WTC11 (cell line): ENCODE results near the gene TEX26. TPM values are rescaled to one million over a fixed set of nuclear protein-coding genes. Genes with fewer than 3 reads are reported as not detected.

Experiments
- ATAC-seq: fragments of 200-7000 bp; cut with Tn5 transposase; 2 replicates; pipeline ENCODE4 v1.10.0; 2021; ENCODE audit warnings: mild to moderate bottlenecking, moderate library complexity
- CTCF ChIA-PET: fragments of 300-600 bp; sonication (Branson Sonifier 250); formaldehyde crosslinking; loops from one replicate; lab custom pipeline; 2021; ENCODE audit warnings: antibody characterized with exemption; lab: Charles Lee
- POLR2A ChIA-PET: fragments of 350-600 bp; sonication (Branson Sonifier 250); formaldehyde crosslinking; loops from one replicate; lab custom pipeline; 2021; ENCODE audit warnings: antibody characterized with exemption; lab: Charles Lee
- DNase-seq: peaks from one replicate; pipeline ENCODE4 v3.0.0; 2021; ENCODE audit warnings: low spot score
- H3K27ac Mint-ChIP-seq: 2 replicates; pipeline ENCODE4 v1.8.0; 2021; ENCODE audit warnings: mixed read lengths
- H3K27me3 Mint-ChIP-seq: 2 replicates; pipeline ENCODE4 v1.8.0; 2021; ENCODE audit warnings: low read depth, mild to moderate bottlenecking, moderate library complexity, mixed read lengths
- H3K36me3 Mint-ChIP-seq: 2 replicates; pipeline ENCODE4 v1.8.0; 2021; ENCODE audit warnings: mixed read lengths
- H3K4me1 Mint-ChIP-seq: 2 replicates; pipeline ENCODE4 v1.8.0; 2022; ENCODE audit warnings: mixed read lengths
- H3K4me3 Mint-ChIP-seq: 2 replicates; pipeline ENCODE4 v1.8.0; 2021; ENCODE audit warnings: mild to moderate bottlenecking, moderate library complexity, mixed read lengths
- H3K9me3 Mint-ChIP-seq: 2 replicates; pipeline ENCODE4 v1.8.0; 2021; ENCODE audit warnings: mixed read lengths
- AR ChIP-seq: fragments of 250-450 bp; sonication (Bioruptor Pico); IDR thresholded peaks from 2 replicates; pipeline ENCODE4 v1.9.0; 2021; ENCODE audit warnings: mild to moderate bottlenecking
- ATF3 ChIP-seq: sonication (generic); formaldehyde crosslinking; conservative IDR thresholded peaks from 2 replicates; pipeline ENCODE4 v1.8.1; 2022; ENCODE audit warnings: mild to moderate bottlenecking, missing genetic modification reagents
- FOXJ3 ChIP-seq: sonication (generic); formaldehyde crosslinking; IDR thresholded peaks from 2 replicates; pipeline ENCODE4 v1.9.0; 2021; ENCODE audit warnings: missing genetic modification reagents, mild to moderate bottlenecking, borderline replicate concordance
- FOXK1 ChIP-seq: sonication (generic); formaldehyde crosslinking; IDR thresholded peaks from 2 replicates; pipeline ENCODE4 v1.8.0; 2022; ENCODE audit warnings: mild to moderate bottlenecking, moderate library complexity, missing genetic modification reagents
- FOXP1 ChIP-seq: sonication (generic); formaldehyde crosslinking; IDR thresholded peaks from 2 replicates; pipeline ENCODE4 v1.8.0; 2022; ENCODE audit warnings: missing genetic modification reagents, mild to moderate bottlenecking, moderate library complexity, borderline replicate concordance
- GRHL2 ChIP-seq: fragments of 250-450 bp; sonication (Bioruptor Pico); IDR thresholded peaks from 2 replicates; pipeline ENCODE4 v1.8.0; 2022; ENCODE audit warnings: mild to moderate bottlenecking, moderate library complexity; ENCODE audit not compliant: insufficient replicate concordance, severe bottlenecking
- GTF2I ChIP-seq: fragments of 250-450 bp; sonication (Bioruptor Pico); conservative IDR thresholded peaks from 2 replicates; pipeline ENCODE4 v1.4.0; 2021; ENCODE audit warnings: mild to moderate bottlenecking
- JUN ChIP-seq: sonication (generic); formaldehyde crosslinking; IDR thresholded peaks from 2 replicates; pipeline ENCODE4 v1.8.0; 2023; ENCODE audit warnings: mild to moderate bottlenecking, missing genetic modification reagents
- MAX ChIP-seq: sonication (generic); formaldehyde crosslinking; IDR thresholded peaks from 2 replicates; pipeline ENCODE4 v1.8.0; 2022; ENCODE audit warnings: mild to moderate bottlenecking, missing genetic modification reagents
- MXD4 ChIP-seq: fragments of 250-450 bp; sonication (Bioruptor Pico); IDR thresholded peaks from 2 replicates; pipeline ENCODE4 v1.8.0; 2021; ENCODE audit warnings: mild to moderate bottlenecking, moderate library complexity, borderline replicate concordance
- NFE2L1 ChIP-seq: sonication (generic); formaldehyde crosslinking; IDR thresholded peaks from 2 replicates; pipeline ENCODE4 v1.8.1; 2023; ENCODE audit warnings: missing genetic modification reagents
- NR2C2 ChIP-seq: sonication (generic); formaldehyde crosslinking; IDR thresholded peaks from 2 replicates; pipeline ENCODE4 v1.8.0; 2022; ENCODE audit warnings: mild to moderate bottlenecking, missing genetic modification reagents
- NR3C1 ChIP-seq: sonication (generic); formaldehyde crosslinking; conservative IDR thresholded peaks from 2 replicates; pipeline ENCODE4 v1.8.1; 2023; ENCODE audit warnings: low read depth, mild to moderate bottlenecking, missing genetic modification reagents
- PREB ChIP-seq: sonication (generic); formaldehyde crosslinking; IDR thresholded peaks from 2 replicates; pipeline ENCODE4 v1.8.1; 2022; ENCODE audit warnings: mild to moderate bottlenecking, missing genetic modification reagents, moderate library complexity, borderline replicate concordance
- RORB ChIP-seq: fragments of 250-450 bp; sonication (Bioruptor Pico); IDR thresholded peaks from 2 replicates; pipeline ENCODE4 v1.9.0; 2021; ENCODE audit warnings: mild to moderate bottlenecking
- SMAD3 ChIP-seq: sonication (generic); formaldehyde crosslinking; IDR thresholded peaks from 2 replicates; pipeline ENCODE4 v1.8.0; 2022; ENCODE audit warnings: missing genetic modification reagents, mild to moderate bottlenecking, borderline replicate concordance
- SOX15 ChIP-seq: fragments of 250-450 bp; sonication (Bioruptor Pico); IDR thresholded peaks from 2 replicates; pipeline ENCODE4 v1.9.0; 2021; ENCODE audit warnings: mild to moderate bottlenecking
- ZBTB43 ChIP-seq: sonication (generic); formaldehyde crosslinking; IDR thresholded peaks from 2 replicates; pipeline ENCODE4 v1.8.1; 2023; ENCODE audit warnings: mild to moderate bottlenecking, missing genetic modification reagents
- ZNF317 ChIP-seq: sonication (generic); formaldehyde crosslinking; IDR thresholded peaks from 2 replicates; pipeline ENCODE4 v1.8.1; 2023; ENCODE audit warnings: low read depth, mild to moderate bottlenecking, moderate library complexity, missing genetic modification reagents, borderline replicate concordance
- ZNF416 ChIP-seq: fragments of 250-450 bp; sonication (Bioruptor Pico); IDR thresholded peaks from 2 replicates; pipeline ENCODE4 v1.9.0; 2021; ENCODE audit warnings: mild to moderate bottlenecking, inconsistent platforms
- total RNA-seq: library from RNA; stranded (reverse); gene quantifications from 3 replicates; pipeline ENCODE4 v1.2.3, GENCODE V29; 2021
- TF ChIP-seq, protein P1 (sequence below): sonication (generic); formaldehyde crosslinking; IDR thresholded peaks from 2 replicates; pipeline ENCODE4 v1.8.1; 2022; ENCODE audit warnings: low read depth, mild to moderate bottlenecking, moderate library complexity, missing genetic modification reagents, borderline replicate concordance

The TEX26 gene
- total RNA-seq, 1 experiment from 2014 or later, result not detected

- H3K4me1 Mint-ChIP-seq, result peaks cover 5% of the 10 kb centered on the region; the same call in 1 of the 2 replicates
- H3K27ac Mint-ChIP-seq, result no peak overlapping the region
- H3K9me3 Mint-ChIP-seq, result peaks cover 59% of the 10 kb centered on the region
- no peak for ATAC-seq
- ChIA-PET POLR2A (interaction anchor here (0.6 kb wide), 2 partner anchors 60 to 685 kb away, joined by 3 to 4 read pairs; no protein-coding TSS in a partner anchor), CTCF (interaction anchor here (0.8 to 0.9 kb wide), 2 partner anchors 10 to 30 kb away, joined by 3 read pairs; no protein-coding TSS in a partner anchor)
- no peak for DNase-seq
- peaks cover 24% of the 10 kb centered on the region for H3K36me3 Mint-ChIP-seq
- peaks cover 5% of the 10 kb centered on the region; the same call in 1 of the 2 replicates for H3K27me3 Mint-ChIP-seq
- TF ChIP-seq MAX (no peak), GRHL2 (CRISPR knock-in tag) (no peak), FOXJ3 (CRISPR knock-in tag) (no peak), SMAD3 (CRISPR knock-in tag) (no peak), ATF3 (CRISPR knock-in tag) (no peak), AR (CRISPR knock-in tag) (no peak), ZBTB43 (CRISPR knock-in tag) (no peak), NFE2L1 (CRISPR knock-in tag) (no peak)
- TF ChIP-seq, protein P1, sequence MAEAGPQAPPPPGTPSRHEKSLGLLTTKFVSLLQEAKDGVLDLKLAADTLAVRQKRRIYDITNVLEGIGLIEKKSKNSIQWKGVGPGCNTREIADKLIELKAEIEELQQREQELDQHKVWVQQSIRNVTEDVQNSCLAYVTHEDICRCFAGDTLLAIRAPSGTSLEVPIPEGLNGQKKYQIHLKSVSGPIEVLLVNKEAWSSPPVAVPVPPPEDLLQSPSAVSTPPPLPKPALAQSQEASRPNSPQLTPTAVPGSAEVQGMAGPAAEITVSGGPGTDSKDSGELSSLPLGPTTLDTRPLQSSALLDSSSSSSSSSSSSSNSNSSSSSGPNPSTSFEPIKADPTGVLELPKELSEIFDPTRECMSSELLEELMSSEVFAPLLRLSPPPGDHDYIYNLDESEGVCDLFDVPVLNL, result no peak
- H3K4me3 Mint-ChIP-seq, result no peak overlapping the region
These were observed 33.6 kb downstream of the TEX26 start for GRCh38 chr13:30966101-30966500.

DNA sequence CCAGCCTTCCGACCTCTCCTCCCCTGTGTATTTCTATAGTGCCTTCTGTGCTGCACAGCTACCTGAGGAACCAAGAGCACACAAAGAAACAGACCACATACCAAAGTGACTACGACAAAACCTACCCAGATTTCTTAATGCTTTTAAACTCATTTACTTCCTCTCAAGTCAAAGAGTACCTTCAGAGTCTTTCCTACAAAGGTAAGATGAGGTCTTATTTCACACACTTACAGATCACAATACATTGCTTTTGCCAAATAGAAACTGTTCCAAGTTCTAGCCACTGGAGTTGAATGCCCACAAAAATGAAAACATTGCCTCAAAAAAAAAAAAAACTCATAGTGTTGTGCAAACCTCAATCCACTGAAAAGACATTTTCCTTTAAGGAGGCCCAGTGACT, 36.4 kb downstream of the TEX26 start:
- Mint-ChIP-seq H3K27me3 (peaks cover 5% of the 10 kb centered on the region; the same call in 1 of the 2 replicates), H3K9me3 (peaks cover 44% of the 10 kb centered on the region), H3K27ac (no peak overlapping the region), H3K4me3 (no peak overlapping the region), H3K36me3 (peaks cover 24% of the 10 kb centered on the region), H3K4me1 (peaks cover 3% of the 10 kb centered on the region; the same call in 1 of the 2 replicates)
- no peak for TF ChIP-seq AR (CRISPR knock-in tag)
- no peak for TF ChIP-seq JUN (CRISPR knock-in tag)
- no peak for DNase-seq
- POLR2A ChIA-PET, result no interaction called here
- CTCF ChIA-PET, result interaction anchor here (0.8 to 3.6 kb wide), 2 partner anchors 10 to 76 kb away, joined by 3 to 28 read pairs; no protein-coding TSS in a partner anchor
- no peak for ATAC-seq

DNA sequence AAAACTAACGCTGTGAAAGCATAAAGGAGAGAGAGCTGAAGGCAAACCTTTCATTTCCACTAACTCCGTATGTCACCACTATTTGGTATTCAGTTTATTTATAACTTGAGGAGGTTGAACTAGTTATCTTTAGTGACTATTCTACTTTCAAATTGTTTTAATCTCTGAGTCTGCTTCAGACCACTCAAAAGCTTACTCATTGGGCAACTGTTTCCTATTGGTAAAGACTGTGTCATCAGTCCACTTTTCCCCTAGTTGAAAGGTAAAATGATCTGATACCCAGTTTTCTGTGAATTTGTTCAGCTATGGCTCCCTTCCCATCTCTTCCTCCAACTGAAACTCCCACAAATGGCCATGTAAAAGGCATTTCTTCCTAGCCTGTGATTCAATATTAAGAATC, 39.1 kb downstream of the TEX26 start:
- DNase-seq (no peak), ATAC-seq (no peak)
- CTCF ChIA-PET, result interaction anchor here (0.9 to 3.6 kb wide), 2 partner anchors 8 to 79 kb away, joined by 3 to 28 read pairs; no protein-coding TSS in a partner anchor
- peaks cover 2% of the 10 kb centered on the region for H3K27me3 Mint-ChIP-seq
- no peak overlapping the region for H3K4me3 Mint-ChIP-seq
- H3K36me3 Mint-ChIP-seq, result peaks cover 16% of the 10 kb centered on the region
- peaks cover 24% of the 10 kb centered on the region for H3K9me3 Mint-ChIP-seq
- H3K27ac Mint-ChIP-seq, result no peak overlapping the region
- H3K4me1 Mint-ChIP-seq, result no peaks in the 10 kb centered on the region
- POLR2A ChIA-PET, result no interaction called here
- no peak for TF ChIP-seq NR2C2
- TF ChIP-seq FOXK1 (CRISPR knock-in tag), result no peak
- no peak for TF ChIP-seq SOX15 (CRISPR knock-in tag)
- no peak for TF ChIP-seq GTF2I
- no peak for TF ChIP-seq MXD4
- no peak for TF ChIP-seq NR3C1 (CRISPR knock-in tag)
- no peak for TF ChIP-seq PREB (CRISPR knock-in tag)
- no peak for TF ChIP-seq FOXP1 (CRISPR knock-in tag)
- no peak for TF ChIP-seq ZNF416
- no peak for TF ChIP-seq ZNF317 (CRISPR knock-in tag)
- no peak for TF ChIP-seq RORB (CRISPR knock-in tag)
